ENCODE data around the gene DPM2.

The DPM2 gene

DNA sequence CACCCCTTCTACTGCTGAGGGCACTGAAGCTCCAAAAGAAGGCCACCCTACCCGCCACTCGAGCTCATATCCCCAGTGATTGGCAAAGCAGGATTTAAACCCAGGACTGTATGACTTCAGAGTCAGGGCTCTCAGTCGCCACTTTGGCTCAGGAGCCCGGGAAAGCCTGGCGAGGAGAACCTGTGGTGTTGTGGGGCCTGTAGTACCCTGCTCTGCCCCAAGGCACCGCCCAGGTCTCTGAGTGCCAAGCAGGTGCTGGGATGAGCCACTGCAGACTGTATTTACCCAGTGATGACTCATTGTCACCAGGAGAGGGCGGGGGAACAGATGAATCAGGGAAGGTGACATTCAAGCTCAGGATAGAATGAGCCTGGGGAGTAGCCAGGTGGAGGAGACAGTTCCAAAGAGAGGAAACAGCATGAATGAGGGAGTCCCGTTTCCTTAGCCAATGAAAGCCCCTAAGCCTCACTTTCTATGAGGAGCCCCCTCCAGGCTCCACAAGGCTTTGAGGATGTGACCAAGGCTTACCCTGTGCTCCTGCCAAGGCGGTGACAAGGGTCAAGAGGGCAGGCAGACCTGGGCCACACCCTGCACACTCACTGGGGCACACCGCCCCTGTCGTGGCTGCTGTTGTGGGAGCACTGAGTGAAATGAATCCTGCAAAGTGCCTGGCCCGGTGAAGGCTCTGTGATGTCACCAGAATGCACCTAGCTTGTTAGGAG lies 17.8 kb upstream of the DPM2 start:
- DNase-seq (ENCODE audit: low read depth) = peak; percentile 67

DNA sequence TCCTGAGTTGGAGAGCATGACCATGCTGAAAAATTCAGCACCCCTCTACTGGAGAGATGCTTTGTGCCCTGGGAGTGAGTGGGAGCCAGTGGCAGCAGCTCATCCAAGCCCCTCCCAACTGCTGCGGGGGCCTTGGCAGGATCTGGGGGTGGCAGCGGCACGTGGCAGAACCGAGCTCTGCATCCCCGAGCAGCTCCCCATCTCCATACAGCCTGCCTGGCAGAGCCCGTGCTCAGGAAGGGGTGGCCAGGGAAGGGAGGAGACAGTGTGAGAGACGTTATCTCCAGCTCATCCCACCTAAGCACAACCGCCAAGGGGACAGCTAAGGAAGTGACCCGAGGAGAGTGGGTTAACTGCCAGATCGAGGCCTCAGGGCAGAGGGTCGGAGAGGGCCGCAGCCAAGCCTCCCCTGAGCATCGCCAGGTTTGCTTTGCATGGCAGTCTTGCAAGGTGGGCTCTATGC lies 17.2 kb upstream of the DPM2 start:
- DNase-seq (ENCODE audit: low read depth) = no peak

DNA sequence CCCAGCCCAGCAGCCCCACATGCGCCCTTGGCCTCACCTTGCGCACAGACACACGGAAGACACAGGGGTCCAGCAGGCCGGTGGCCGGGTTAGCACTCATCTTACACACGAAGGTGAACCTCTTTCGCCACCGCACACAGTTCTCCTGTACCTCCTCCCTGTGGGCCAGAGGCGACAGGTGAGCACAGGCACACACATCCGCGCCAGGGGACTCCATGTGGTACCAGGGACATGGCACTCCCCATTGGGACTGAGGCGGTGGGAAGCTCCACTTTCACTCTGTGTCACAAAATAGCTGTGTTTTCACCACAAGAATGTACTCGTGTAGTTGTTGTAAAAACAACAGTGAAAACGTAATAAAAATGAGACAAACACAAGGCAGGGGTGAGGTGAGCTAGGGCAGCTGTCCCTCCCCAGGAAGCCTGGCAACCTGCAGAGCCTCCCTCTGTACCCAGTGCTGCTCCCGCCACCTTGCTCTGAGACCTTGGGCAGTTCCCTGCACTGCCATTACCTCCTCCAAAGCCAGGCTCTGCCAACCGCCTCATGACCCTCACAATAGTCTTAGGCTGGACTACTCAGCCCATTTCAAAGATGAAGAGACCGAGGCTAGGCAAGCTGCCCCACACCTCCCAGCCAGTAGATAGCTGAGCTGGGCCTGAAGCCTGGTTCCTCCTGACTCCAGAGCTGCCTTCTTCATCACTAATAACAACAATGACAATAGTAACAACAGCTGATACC lies 16.3 kb upstream of the DPM2 start:
- no peak for DNase-seq (ENCODE audit: low read depth)

DNA sequence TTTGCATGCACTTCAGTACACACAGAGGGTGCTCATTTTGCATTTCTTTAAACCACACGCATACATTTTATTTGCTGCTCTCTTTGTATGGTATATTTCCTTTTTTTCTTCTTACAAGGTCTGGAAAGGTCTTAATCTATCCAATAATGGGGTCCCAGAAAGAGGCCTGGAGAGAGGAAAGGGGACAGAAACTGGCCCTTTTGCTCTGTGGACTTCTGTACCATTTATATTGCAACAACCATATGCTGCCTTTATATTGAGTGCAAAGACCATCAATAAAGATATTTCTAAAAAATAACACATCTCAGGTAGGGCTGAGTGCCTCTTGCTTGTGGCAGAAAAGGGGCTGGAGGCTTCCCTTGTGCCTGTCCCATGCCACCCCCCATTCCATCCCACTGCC lies 15.5 kb upstream of the DPM2 start:
- no peak for DNase-seq (ENCODE audit: low read depth)

- DNase-seq (ENCODE audit: low read depth) = no peak
These were observed 13.0 kb upstream of the DPM2 start for GRCh38 chr9:127950513-127951289.

DNA sequence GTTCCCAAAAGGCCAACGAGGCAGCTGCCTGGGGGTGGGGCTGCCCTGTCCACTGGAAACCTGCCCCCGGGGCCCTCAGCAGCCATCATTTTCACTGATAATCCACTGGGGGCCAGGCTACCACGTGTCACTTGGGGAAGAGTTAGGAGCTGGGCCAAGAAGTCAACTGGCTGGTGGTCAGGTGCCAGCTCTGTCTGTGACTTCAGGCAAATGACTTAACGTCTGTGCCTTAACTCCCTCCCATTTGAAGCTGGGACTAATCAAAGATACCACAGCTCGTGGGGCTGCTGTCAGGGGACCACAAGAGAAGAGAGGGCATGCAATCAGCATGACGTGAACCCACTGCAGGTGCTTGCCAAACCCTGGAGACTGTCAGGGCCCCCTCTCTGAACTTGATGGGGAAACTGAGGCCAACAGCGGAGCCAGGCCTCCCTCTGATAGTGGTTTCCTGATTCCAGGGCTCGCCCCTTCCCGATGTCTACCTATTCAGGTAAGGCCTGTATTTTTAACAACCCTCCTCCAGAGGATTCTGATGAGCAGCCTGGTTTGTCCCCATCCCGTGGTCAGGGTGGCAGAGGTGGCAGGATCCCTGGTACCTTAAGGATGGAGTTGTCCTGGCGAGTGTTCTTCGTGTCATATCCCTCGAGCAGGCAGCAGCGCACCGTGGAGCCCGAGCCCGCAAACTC lies 12.3 kb upstream of the DPM2 start:
- no peak for DNase-seq (ENCODE audit: low read depth)

GRCh38 chr9:127947841-127948710 lies 10.4 kb upstream of the DPM2 start:
- DNase-seq (ENCODE audit: low read depth) = no peak

GRCh38 chr9:127946728-127947127 lies 9.1 kb upstream of the DPM2 start:
- DNase-seq (ENCODE audit: low read depth) = no peak

DNA sequence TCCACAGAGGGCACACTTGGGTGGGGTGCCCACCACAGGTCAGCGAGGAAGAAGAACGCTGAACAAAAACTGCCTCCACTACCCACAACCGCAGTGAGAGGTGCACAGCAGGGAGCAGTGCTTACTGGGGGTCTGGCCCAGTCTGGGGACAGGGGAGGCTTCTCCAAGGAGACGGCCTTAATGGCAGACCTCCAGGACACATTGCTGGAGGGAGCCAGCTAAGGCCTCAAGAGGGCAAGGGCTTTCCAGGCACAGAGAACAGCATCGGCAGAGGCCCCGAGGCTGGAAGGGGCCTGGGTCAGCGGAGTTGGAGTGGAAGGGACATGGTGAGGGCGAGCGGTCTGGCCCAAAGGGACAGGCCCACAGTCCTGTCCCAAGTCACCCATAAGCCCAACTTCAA lies 8.3 kb upstream of the DPM2 start:
- no peak for DNase-seq (ENCODE audit: low read depth)

GRCh38 chr9:127945338-127945737 lies 7.7 kb upstream of the DPM2 start:
- DNase-seq (ENCODE audit: low read depth) = no peak

DNA sequence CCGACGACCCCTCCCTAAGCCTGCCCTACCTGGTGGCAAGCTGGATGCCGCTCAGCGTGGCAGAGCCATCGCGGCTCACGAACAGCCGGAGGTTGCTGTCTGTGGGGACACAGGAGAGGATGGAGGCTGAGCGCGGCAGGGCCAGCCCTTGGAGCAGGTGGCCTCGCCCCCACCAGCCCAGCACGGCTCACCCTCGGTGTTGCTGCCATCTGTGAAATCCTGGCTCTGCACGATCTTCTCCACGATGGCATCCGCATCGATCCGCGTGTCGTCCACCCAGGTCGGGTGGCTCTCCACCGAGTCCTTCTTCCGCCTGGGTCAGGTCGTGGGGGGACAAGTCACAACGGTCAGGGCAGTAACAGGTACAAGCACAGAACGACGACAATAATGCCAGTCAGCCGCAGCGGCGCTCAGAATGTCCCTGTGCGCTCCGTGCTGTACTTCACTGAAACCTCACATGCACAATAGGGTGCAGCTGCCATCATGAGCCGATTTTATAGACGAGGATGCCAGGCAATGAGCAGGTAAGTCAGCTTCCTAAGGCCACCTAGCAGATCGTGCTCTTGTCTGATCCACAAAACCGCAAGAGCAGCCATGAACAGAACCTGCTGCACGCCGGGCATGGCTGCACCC lies 7.0 kb upstream of the DPM2 start:
- no peak for DNase-seq (ENCODE audit: low read depth)

DNA sequence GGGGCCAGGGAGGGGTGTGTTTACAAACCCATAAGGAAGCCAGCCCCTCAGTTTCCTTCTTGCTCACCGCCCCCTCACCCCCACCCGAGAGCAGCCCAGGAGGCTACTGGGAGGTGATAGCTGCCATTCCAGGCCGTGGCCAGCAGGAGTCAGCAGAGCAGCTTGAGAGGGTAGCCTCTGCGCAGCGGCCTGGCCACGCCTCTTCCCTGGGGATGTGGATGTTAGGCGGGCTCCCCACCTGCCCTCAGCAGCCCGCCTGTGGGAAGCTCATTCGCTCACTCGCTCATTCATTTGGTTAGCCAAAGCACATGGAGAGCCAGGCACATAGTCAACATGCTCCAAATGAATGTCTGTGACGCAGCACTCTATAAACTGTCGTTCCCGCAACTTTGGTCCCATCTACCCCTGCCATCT lies 6.1 kb upstream of the DPM2 start:
- peak; percentile 72 for DNase-seq (ENCODE audit: low read depth)

- DNase-seq (ENCODE audit: low read depth) = no peak
These were observed 5.5 kb upstream of the DPM2 start for GRCh38 chr9:127943011-127943662.

DNA sequence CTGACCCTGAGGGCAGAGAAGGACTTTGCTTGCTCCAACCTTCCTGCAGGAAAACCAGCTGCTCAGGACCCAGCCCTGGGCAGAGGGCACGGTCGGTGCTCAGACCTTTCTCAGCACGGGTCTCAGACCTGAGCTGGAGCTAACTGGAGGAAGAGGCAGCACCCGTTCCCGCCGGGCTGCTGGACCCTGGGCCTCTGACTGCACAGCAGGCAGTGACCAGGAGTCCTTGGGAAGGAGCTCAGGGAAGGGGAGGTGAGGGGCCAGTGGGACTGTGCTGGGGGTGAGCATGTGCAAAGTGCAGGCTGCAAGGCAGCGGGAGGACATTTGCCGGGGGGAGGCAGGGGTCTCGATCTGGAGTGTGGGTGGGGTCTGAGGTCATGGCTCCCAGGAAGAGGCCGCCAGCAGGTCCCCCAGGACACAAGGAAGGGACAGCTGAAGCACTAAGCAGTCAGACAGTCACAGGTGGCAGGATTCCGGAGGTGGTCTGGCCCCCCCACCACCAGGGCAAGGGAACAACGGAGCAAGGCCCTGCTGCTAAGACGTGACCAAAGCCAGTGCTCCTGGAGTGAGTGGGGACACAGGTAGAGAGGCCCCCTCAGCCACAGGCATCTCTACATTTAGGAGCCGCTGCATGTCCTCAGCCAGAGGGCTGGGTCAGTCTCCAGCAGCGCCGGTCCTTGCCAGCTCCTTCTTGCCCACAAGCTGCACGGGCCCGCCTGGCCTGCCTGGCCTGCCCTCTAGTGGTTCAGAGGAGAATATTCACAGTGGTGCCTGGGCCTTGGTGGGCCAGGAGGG lies 4.8 kb upstream of the DPM2 start:
- DNase-seq (ENCODE audit: low read depth) = no peak

- DNase-seq (ENCODE audit: low read depth) = no peak
These were observed 4.2 kb upstream of the DPM2 start for GRCh38 chr9:127941961-127942215.

- DNase-seq (ENCODE audit: low read depth) = no peak
These were observed 3.7 kb upstream of the DPM2 start for GRCh38 chr9:127941062-127941960.

DNA sequence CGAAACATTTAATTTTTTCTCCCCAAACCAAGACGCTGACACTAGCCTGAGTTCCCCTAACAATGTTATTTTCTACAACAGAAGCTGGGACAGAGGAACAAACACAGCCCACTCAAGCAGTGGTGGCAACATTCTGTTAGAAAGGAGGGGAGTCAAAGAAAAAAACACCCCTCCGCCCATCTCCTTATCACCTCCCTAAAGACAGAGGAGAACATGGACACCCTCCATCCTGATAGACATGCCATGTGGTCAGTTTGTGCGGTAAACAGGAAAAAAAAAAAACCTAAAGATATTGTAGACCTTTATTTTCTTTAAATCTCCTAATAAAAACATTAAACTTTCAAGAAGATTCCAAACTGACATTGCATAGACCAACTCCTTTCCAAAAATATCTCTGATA lies 2.9 kb upstream of the DPM2 start:
- DNase-seq (ENCODE audit: low read depth) = no peak

- DNase-seq (ENCODE audit: low read depth) = no peak
These were observed 640 bp upstream of the DPM2 start for GRCh38 chr9:127938298-127938690.

DNA sequence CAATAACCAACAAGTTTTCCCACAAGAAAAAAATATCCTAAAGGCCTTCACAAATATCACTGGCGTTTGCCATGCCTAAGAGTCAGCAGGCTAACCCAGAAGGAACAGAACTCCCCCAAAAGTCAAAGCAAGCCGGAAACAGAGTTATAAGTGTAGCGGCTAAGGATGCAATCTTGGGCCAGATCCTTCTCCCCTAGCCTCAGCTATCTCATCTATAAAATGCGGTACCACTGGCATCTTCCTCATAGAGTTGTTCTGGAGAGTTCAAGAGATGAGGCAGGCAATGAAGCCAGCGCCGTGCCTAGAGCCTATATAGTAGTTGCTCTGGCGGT lies 632 bp downstream of the DPM2 start:
- no peak for DNase-seq (ENCODE audit: low read depth)
